OCI-LY3 (cell line): Measurements from ENCODE around the gene TEX29.

Experiments
- CTCF ChIP-seq: fragments of 200-600, 300-600 bp; sonication (generic); IDR thresholded peaks from 2 replicates; pipeline ENCODE4 v1.5.1; 2014; ENCODE audit warnings: antibody characterized with exemption, low read length, low read depth
- EZH2phosphoT487 ChIP-seq: fragments of 200-600 bp; shearing (Covaris generic); IDR thresholded peaks from 2 replicates; pipeline ENCODE4 v1.6.1; 2018; ENCODE audit warnings: antibody characterized with exemption, mixed run types, low read depth

- TF ChIP-seq CTCF (no peak), EZH2phosphoT487 (no peak)
These were observed 49.7 kb downstream of the TEX29 start for GRCh38 chr13:111370147-111370546.
